WI38 (cell line): ENCODE measurements around the gene SHISA5.
A peak's percentile ranks its signal among the peaks of the same experiment; 100 is the strongest.

Experiments
- H3K4me3 ChIP-seq: 2 replicates; pipeline ENCODE4 v1.5.1; 2011; ENCODE audit warnings: low read depth, mild to moderate bottlenecking, control low read depth, low read length
- TF ChIP-seq, protein P1 (sequence below): IDR thresholded peaks from 2 replicates; pipeline ENCODE4 v1.5.1; 2012; ENCODE audit warnings: low read depth, mild to moderate bottlenecking, control low read depth, low read length

The SHISA5 gene

DNA sequence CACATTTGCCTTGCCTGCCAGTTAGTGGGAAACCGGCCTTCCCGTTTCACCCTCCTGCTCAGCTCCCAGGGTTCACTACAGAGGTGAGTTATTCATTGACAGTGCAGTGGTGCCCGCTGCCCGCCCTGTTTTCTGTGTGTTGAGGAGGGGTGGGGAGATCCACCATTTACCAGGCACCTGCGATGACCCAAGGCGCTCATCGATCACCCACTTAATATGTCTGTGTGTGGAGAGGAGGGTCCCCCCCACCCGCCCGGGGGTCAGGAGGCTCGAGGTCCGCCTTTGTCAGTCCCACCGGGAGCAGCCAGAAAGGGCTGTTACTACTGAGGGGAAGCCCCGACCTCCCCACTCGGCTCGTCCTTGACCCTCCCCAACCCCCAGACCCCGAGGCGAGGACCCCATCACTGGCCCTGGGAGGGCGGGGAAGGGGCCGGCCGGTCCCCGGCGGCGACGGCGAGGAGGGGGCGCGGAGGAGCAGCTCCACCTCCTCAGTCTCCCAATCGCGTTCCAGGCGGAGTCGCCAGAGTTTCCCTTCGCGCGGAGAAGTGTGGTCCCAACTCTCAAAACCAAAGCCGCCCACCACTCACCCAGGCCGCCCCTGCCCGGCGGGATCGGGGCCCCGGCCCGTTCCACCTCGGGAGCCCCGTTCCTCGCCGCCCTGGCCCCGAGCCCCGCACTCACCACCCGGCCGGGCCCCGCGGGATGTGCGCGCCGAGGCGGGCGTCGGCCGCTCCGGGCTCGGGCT is 75.2 kb downstream of the SHISA5 start:
- H3K4me3 ChIP-seq: peak overlapping the region; percentile 69
- TF ChIP-seq, protein P1, sequence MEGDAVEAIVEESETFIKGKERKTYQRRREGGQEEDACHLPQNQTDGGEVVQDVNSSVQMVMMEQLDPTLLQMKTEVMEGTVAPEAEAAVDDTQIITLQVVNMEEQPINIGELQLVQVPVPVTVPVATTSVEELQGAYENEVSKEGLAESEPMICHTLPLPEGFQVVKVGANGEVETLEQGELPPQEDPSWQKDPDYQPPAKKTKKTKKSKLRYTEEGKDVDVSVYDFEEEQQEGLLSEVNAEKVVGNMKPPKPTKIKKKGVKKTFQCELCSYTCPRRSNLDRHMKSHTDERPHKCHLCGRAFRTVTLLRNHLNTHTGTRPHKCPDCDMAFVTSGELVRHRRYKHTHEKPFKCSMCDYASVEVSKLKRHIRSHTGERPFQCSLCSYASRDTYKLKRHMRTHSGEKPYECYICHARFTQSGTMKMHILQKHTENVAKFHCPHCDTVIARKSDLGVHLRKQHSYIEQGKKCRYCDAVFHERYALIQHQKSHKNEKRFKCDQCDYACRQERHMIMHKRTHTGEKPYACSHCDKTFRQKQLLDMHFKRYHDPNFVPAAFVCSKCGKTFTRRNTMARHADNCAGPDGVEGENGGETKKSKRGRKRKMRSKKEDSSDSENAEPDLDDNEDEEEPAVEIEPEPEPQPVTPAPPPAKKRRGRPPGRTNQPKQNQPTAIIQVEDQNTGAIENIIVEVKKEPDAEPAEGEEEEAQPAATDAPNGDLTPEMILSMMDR: no peak

DNA sequence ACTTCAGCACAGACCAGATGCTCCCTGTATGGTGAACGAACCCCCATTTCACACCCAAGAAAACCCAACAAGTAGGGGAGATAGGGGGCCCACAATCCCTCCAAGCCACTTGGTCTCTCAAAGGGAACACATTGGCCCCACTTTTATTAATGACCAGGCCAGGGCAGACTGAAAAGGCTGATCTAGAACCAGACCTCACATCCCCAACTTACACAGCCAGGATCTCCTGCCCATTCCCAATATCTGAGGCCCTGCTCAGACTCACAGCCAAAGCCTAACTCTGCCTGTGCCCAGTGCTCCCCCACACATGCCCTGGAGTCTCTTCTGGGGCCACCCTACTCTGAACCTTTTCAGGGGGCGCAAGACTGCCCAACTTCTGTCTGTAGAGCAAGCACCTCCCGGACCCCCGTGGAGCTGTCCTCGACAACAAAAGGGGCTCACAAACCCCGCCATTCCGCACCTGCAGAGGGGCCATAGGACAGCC is 75.8 kb downstream of the SHISA5 start:
- TF ChIP-seq, protein P1: no peak

DNA sequence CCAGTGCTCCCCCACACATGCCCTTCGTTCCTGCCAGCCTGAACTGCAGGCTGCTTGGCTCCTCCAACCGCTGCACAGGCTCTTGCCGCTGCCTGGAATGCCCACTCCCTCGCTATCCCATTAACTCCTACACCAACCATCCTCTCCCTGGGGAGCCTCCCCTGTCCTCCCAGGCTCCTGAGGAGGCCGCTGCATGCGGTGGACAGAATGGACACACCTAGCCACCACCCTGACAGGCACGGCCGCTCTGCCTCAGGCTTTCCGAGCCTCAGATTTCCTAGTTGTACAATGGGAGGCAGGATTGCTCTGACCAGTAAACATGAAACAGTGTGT is 76.4 kb downstream of the SHISA5 start:
- no peak overlapping the region for H3K4me3 ChIP-seq
- TF ChIP-seq, protein P1: no peak

More for the DNA sequence above, 75.8 kb downstream of the SHISA5 start:
- H3K4me3 ChIP-seq: peak overlapping the region; percentile 69

DNA sequence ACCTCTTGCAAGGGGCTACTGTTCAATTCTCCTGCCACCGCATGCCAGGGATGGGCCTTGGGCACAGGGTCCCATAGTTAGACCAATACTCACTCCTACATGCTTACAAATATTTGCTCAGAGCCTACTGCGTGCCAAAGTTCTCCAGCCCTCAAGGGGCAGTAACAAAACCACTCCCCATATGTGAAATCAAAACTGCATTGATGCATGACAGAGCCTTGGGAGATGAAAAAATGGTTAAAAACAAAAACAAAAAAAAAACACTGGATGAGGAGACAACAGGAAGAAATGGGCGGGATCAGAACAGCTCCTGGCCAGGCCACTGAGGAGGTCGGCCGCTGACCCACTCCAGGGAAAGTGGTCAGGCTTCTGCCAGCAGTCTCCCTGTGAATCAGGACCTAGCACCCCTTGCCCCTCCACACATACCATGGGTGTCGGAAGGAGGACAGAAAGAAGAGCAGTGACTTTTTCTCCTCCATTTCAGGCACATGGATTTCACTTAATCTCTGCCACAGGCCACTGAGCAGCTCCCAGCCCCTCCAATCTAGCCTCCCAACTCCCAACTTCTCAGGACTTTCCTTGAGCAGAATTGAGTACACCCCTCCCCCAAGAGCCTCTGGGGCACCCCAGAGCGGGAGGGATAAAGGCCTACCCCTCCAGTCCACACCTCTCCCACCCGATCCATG is 76.9 kb downstream of the SHISA5 start:
- H3K4me3 ChIP-seq: no peak overlapping the region

DNA sequence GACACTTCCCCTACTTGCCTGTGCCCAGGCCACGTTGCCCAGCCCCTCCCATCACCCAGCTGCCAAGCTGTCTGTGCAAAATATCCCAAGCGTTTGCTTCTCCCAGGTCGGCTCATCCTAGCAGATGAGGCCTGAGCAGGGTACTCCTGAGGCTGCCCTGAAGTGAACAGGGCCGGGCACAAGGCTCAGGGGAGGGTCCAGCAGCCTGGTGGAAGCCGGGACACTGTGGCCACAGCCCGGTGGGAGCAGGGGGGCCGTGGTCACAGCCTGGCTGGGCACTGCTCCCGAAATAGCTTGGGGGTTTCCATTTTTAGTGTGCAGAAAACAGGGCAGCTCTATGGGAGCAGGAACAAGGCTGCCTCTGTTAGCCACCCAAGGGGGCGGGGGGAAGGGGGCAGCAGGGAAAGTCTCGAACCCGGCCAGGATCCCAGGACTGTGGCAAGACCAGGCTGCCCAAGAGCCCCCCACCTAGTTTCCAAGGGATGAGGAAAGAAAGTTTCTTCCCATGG is 77.5 kb downstream of the SHISA5 start:
- H3K4me3 ChIP-seq: no peak overlapping the region
- TF ChIP-seq, protein P1: no peak

More for the DNA sequence above, 76.9 kb downstream of the SHISA5 start:
- TF ChIP-seq, protein P1: no peak

DNA sequence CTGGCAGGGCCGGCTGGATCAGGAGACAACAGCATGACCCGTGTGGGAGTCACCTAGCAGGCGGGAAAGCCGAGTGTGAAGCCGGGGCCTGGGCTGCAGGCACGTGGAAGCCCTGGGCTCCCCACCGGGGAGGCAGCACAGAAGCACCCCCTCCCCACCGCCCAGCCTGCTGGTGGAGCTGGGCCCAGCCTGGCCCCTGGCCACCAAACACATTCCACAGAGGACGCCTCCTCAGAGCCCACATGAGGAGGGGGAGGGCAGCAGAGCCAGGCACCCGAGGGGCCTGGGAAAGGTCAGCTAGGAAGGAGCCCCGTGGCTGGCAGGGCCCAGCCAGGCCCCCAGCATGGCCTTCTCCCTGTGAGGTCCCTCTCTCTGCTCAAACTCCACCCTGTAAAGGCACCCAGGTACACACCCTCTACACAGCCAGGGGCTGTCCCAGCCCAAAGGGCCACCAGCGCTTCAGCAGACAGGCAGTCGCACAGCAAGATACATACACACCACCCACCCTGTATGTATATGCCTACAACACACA is 78.6 kb downstream of the SHISA5 start:
- TF ChIP-seq, protein P1: no peak
- H3K4me3 ChIP-seq: no peak overlapping the region
